Smooth muscle cell (in vitro differentiated cells): ENCODE data around the gene EFCAB6. TPM values are rescaled to one million over a fixed set of nuclear protein-coding genes. Genes with fewer than 3 reads are reported as not detected.

Source experiments
- DNase-seq: peaks from one replicate; lab custom pipeline; 2025; ENCODE audit not compliant: unreplicated experiment; lab: John Stamatoyannopoulos, UW
- H2AFZ ChIP-seq: fragments of 200-600 bp; sonication (generic); 2 replicates; pipeline ENCODE4 v1.6.0; 2016; ENCODE audit warnings: antibody characterized with exemption, low read depth, mild to moderate bottlenecking
- H3F3A ChIP-seq: fragments of 200-600 bp; sonication (generic); 2 replicates; pipeline ENCODE4 v1.6.0; 2017; ENCODE audit warnings: antibody characterized with exemption, low read depth
- H3K27ac ChIP-seq: fragments of 200-600 bp; sonication (generic); 2 replicates; pipeline ENCODE4 v1.5.1; 2016; ENCODE audit warnings: low read depth, mild to moderate bottlenecking
- H3K27me3 ChIP-seq: fragments of 200-600 bp; sonication (generic); 2 replicates; pipeline ENCODE4 v1.6.1; 2016; ENCODE audit warnings: low read depth, mild to moderate bottlenecking
- H3K36me3 ChIP-seq: fragments of 200-600 bp; sonication (generic); 2 replicates; pipeline ENCODE4 v1.5.1; 2016; ENCODE audit warnings: low read depth
- H3K4me1 ChIP-seq: fragments of 200-600 bp; sonication (generic); 2 replicates; pipeline ENCODE4 v1.5.1; 2016; ENCODE audit warnings: low read depth
- H3K4me2 ChIP-seq: fragments of 200-600 bp; sonication (generic); 2 replicates; pipeline ENCODE4 v1.6.0; 2016; ENCODE audit warnings: mild to moderate bottlenecking
- H3K4me3 ChIP-seq: fragments of 200-600 bp; sonication (generic); 2 replicates; pipeline ENCODE4 v1.5.1; 2016; ENCODE audit warnings: mild to moderate bottlenecking
- H3K79me2 ChIP-seq: fragments of 200-600 bp; sonication (generic); 2 replicates; pipeline ENCODE4 v1.6.0; 2016; ENCODE audit warnings: low read depth, mild to moderate bottlenecking
- H3K9ac ChIP-seq: fragments of 200-600 bp; sonication (generic); 2 replicates; pipeline ENCODE4 v1.6.0; 2016; ENCODE audit warnings: low read depth
- H3K9me3 ChIP-seq: fragments of 200-600 bp; sonication (generic); replicated peaks from 2 replicates; pipeline ENCODE4 v1.5.1; 2016; ENCODE audit warnings: low read depth
- H4K20me1 ChIP-seq: fragments of 200-600 bp; sonication (generic); 2 replicates; pipeline ENCODE4 v1.6.0; 2016; ENCODE audit warnings: low read depth
- WGBS: methylation state at CpG from one replicate; pipeline ENCODE4 v1.1.7; 2016; ENCODE audit warnings: low lambda C conversion rate; 5-methylcytosine and 5-hydroxymethylcytosine counted together
- polyA plus RNA-seq: library from polyadenylated mRNA; unstranded; fragments of >200 nt; fragmentation: Nextera tagmentation; extraction: Ambion mirVana; gene quantifications from 2 replicates; pipeline ENCODE4 v1.2.1, GENCODE V29; 2016
- total RNA-seq: library from RNA; depleted of rRNA; stranded (reverse); fragments of >200 nt; gene quantifications from 2 replicates; pipeline ENCODE4 v1.2.3, GENCODE V29; 2014
- TF ChIP-seq, protein P1 (sequence below): fragments of 200-600 bp; sonication (generic); IDR thresholded peaks from 2 replicates; pipeline ENCODE4 v1.5.1; 2017; ENCODE audit warnings: borderline replicate concordance, mild to moderate bottlenecking, antibody characterized with exemption; ENCODE audit not compliant: insufficient read depth, poor library complexity, severe bottlenecking

EFCAB6 gene
- total and polyA plus RNA-seq, 2 experiments from 2014 or later, result 0.80 to 2.9 TPM

DNA sequence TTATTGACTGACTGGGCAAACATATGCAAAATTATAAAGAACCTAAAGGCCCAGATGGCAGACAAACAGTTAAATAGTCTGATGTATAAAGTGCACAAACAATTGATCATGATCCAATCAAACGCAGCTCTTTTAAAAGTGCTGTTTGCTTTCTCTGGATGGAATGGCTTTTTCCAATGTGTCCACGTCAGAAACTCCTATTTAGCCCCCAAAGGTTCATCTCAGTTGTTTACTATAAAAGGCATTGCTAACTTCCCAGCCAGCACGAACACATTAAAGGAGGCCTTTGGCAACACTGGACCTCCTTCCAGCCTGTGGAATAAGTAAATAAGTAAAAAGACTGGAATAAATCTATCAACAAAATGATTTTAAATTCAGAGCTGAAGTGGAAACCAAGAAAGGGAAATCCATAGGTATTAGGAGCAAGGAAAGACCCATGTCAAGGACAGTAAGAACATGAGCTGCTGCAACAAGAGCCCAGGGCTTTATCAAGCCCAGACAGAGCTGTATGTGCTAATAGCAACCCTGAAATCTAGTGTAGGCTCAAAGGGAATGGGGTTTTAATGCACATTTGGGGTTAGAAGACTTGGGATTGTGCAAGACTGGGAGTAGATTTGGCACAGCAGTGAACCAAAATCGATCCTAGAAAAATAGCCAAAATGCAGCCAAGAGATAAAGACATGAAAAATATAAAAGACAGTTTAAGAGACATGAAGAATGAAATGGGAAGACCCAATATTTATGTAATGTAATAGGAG, 105.4 kb downstream of the EFCAB6 start:
- Histone ChIP-seq H3K4me1 (no peaks in the 10 kb centered on the region), H2AFZ (no peak overlapping the region), H3K9ac (no peak overlapping the region), H3K27ac (no peak overlapping the region), H3K27me3 (peaks cover 3% of the 10 kb centered on the region), H3K4me3 (no peak overlapping the region), H3F3A (no peaks in the 10 kb centered on the region), H3K9me3 (peaks cover 7% of the 10 kb centered on the region), H3K79me2 (no peaks in the 10 kb centered on the region), H3K36me3 (no peaks in the 10 kb centered on the region), H4K20me1 (no peaks in the 10 kb centered on the region), H3K4me2 (no peak overlapping the region)
- no peak for DNase-seq
- WGBS, result 68% methylated on average over 4 of the region's 4 CpGs
- TF ChIP-seq, protein P1, sequence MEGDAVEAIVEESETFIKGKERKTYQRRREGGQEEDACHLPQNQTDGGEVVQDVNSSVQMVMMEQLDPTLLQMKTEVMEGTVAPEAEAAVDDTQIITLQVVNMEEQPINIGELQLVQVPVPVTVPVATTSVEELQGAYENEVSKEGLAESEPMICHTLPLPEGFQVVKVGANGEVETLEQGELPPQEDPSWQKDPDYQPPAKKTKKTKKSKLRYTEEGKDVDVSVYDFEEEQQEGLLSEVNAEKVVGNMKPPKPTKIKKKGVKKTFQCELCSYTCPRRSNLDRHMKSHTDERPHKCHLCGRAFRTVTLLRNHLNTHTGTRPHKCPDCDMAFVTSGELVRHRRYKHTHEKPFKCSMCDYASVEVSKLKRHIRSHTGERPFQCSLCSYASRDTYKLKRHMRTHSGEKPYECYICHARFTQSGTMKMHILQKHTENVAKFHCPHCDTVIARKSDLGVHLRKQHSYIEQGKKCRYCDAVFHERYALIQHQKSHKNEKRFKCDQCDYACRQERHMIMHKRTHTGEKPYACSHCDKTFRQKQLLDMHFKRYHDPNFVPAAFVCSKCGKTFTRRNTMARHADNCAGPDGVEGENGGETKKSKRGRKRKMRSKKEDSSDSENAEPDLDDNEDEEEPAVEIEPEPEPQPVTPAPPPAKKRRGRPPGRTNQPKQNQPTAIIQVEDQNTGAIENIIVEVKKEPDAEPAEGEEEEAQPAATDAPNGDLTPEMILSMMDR, result no peak

DNA sequence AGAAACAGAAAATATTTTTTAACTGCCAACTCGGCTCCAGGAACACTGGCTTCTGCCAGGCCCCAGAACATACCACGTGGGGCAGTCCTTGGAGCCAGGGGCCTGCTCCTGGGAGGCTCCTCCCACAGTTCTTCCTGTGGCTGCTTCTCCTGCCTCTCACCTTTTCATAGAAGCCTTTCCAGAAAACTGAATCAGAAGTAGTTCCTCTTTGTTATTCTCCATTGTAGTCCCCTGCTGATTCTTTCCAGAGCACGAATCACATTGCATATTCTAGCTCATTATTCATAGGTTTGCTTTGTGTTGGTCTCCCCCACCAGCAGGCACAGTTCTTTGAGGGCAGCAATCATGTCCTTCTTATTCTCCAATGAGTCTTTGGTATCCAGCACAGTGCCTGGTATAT, 106.0 kb downstream of the EFCAB6 start:
- peaks cover 7% of the 10 kb centered on the region for H3K9me3 ChIP-seq
- H3K4me1 ChIP-seq, result no peaks in the 10 kb centered on the region
- no peak overlapping the region for H3K4me3 ChIP-seq
- H3K27ac ChIP-seq, result no peak overlapping the region
- WGBS, result 57% methylated on average over 3 of the region's 3 CpGs
- TF ChIP-seq, protein P1, result no peak
- no peaks in the 10 kb centered on the region for H3K36me3 ChIP-seq
- H4K20me1 ChIP-seq, result no peaks in the 10 kb centered on the region
- H3K4me2 ChIP-seq, result no peak overlapping the region
- peaks cover 3% of the 10 kb centered on the region for H3K27me3 ChIP-seq
- H3F3A ChIP-seq, result no peaks in the 10 kb centered on the region
- H3K9ac ChIP-seq, result no peak overlapping the region
- no peak for DNase-seq
- H2AFZ ChIP-seq, result no peak overlapping the region
- no peaks in the 10 kb centered on the region for H3K79me2 ChIP-seq

DNA sequence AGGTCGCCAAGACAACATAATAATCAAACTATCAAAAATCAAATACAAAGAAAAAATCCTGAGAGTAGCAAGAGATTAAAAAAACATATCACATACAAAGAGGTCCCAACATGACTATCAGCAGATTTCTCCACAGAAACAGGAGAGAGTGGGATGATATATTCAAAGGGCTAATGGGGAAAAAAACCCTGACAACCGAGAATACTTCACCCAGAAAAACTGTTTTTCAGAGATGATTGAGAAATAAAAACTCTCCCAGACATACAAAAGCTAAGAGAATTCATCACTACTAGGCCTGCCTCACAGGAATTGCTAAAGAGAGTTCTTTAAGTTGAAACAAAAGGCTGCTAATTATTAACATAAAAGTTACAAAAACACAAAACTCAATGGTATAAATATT, 108.1 kb downstream of the EFCAB6 start:
- Histone ChIP-seq H3F3A (no peaks in the 10 kb centered on the region), H3K9ac (no peak overlapping the region), H3K4me2 (no peak overlapping the region), H3K4me1 (no peaks in the 10 kb centered on the region), H3K36me3 (no peaks in the 10 kb centered on the region), H2AFZ (no peak overlapping the region), H4K20me1 (no peaks in the 10 kb centered on the region), H3K79me2 (no peaks in the 10 kb centered on the region), H3K4me3 (no peak overlapping the region), H3K27ac (no peak overlapping the region), H3K27me3 (no peaks in the 10 kb centered on the region), H3K9me3 (peaks cover 7% of the 10 kb centered on the region)
- no peak for DNase-seq
- WGBS, result 83% methylated on average over 2 of the region's 2 CpGs
- TF ChIP-seq, protein P1, result no peak

DNA sequence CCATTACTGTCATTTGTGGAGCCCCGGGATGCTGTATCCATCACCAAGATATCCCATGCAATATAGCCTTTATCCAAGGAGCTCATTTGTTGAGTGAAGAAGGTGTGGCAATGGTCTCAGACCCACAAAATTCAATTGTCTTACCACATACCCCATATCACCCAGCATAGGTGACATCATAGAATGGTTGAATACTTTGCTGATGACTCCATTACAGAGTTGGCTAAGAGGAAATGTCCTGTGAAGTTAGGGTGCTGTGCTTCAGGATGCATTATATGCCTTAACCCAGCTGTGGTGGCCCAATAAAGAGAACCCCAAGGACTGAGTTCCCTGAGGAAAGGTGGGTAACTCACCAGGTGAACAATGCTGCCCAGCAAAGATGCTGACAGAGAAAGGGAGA, 113.7 kb downstream of the EFCAB6 start:
- DNase-seq, result no peak

More for the DNA sequence above, 113.7 kb downstream of the EFCAB6 start:
- no peak overlapping the region for H3K4me2 ChIP-seq
- H3K27ac ChIP-seq, result no peak overlapping the region
- H2AFZ ChIP-seq, result no peak overlapping the region
- no peak overlapping the region for H3K4me3 ChIP-seq
- H3K9me3 ChIP-seq, result no peaks in the 10 kb centered on the region
- no peak overlapping the region for H3K9ac ChIP-seq
- TF ChIP-seq, protein P1, result no peak
- no peaks in the 10 kb centered on the region for H3K79me2 ChIP-seq
- WGBS, result 100% methylated on average over 1 of the region's 1 CpG
- no peaks in the 10 kb centered on the region for H3K36me3 ChIP-seq
- H3K4me1 ChIP-seq, result no peaks in the 10 kb centered on the region
- H3K27me3 ChIP-seq, result peaks cover 9% of the 10 kb centered on the region
- no peaks in the 10 kb centered on the region for H3F3A ChIP-seq
- no peaks in the 10 kb centered on the region for H4K20me1 ChIP-seq
